ENCODE data around the gene TIAM2. TPM values are rescaled to one million over a fixed set of nuclear protein-coding genes. Genes with fewer than 3 reads are reported as not detected.

TIAM2 gene
- total and polyA plus RNA-seq, 2 donors (not counting 3 experiments of a cell fraction or from before 2014, with no cell fraction given) = 9.6 to 18.5 TPM

DNA sequence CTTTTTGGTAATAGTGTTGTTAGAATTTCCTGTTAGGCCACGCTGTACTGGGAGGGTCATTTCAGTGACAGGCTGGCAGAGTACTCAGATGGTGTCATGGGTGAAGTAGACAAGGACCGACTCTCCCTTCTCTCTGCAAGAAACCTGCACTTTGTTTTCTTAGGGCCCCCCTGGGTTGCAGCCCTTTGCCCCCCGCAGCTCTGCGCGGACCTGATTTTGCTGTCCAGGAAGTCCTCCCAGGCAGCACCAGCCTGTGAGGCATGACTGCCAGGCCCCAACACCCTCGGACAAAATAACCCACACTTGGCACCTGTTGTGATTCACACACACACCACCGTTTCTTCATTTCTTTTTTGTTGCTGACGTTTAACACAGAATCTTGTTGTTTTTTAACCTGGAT, 246.9 kb downstream of the TIAM2 start:
- BruUV-seq (replicated peaks) = no TSS peak
- no peaks in the 10 kb centered on the region for H3K9me3 ChIP-seq (replicated peaks; ENCODE audit: control insufficient read depth, insufficient read depth, low read length)
- no peaks in the 10 kb centered on the region for H3K4me1 ChIP-seq (ENCODE audit: control insufficient read depth, extremely low read depth, insufficient read depth, low read length)
- DNase-seq (ENCODE audit: low read depth, low spot score) = no peak
- no peaks in the 10 kb centered on the region for H3K27me3 ChIP-seq (ENCODE audit: control insufficient read depth in 2 of 2, insufficient read depth in 2 of 2, low read length in 2 of 2)
- no peaks in the 10 kb centered on the region for H4K20me1 ChIP-seq (replicated peaks; ENCODE audit: control insufficient read depth, extremely low read depth, insufficient read depth, low read length)
- H3K79me2 ChIP-seq (ENCODE audit: control insufficient read depth, insufficient read depth, low read length) = no peaks in the 10 kb centered on the region
- no peaks in the 10 kb centered on the region for H3K9me1 ChIP-seq (replicated peaks; ENCODE audit: control insufficient read depth, extremely low read depth, insufficient read depth, low read length)
- intact Hi-C loops (cut with micrococcal nuclease) = no loop called here
- no peak overlapping the region for H3K27ac ChIP-seq (ENCODE audit: insufficient read depth, low read depth, low read length)
- CTCF ChIA-PET = interaction anchor here (3.5 kb wide), 1 partner anchor 64 kb away, joined by 16 read pairs; no protein-coding TSS in a partner anchor
- POLR2A ChIA-PET = no interaction called here
- no peak for FAIRE-seq
- dilution Hi-C loops (cut with MboI; ENCODE audit: extremely low pct_ligation_motif_present, low sequenced_read_pairs) = no loop called here
- no peak overlapping the region for H3K4me3 ChIP-seq (replicated peaks in 1 of 3; ENCODE audit: insufficient read depth in 1 of 3, low read depth in 1 of 3, low read length in 3 of 3)
- TF ChIP-seq FOS (IDR thresholded peaks at IDR 0.05; ENCODE audit: borderline replicate concordance, insufficient read depth, low read length) (no peak), MAX (IDR thresholded peaks at IDR 0.05; ENCODE audit: insufficient read depth, insufficient read length) (no peak), POLR2A (IDR thresholded peaks at IDR 0.05; ENCODE audit: low read depth, low read length) (no peak), EZH2 (IDR thresholded peaks at IDR 0.05; ENCODE audit: borderline replicate concordance, low read depth, low read length, severe bottlenecking) (no peak), JUN (IDR thresholded peaks at IDR 0.05; ENCODE audit: borderline replicate concordance, insufficient read depth, insufficient read length, low read depth) (no peak), MYC (IDR thresholded peaks at IDR 0.05; ENCODE audit: low read depth, low read length) (no peak), POLR2AphosphoS5 (IDR thresholded peaks at IDR 0.05; ENCODE audit: insufficient read depth, low read depth, low read length) (no peak), GATA2 (IDR thresholded peaks at IDR 0.05; ENCODE audit: insufficient read depth, insufficient read length, low read depth, low read length) (no peak)
- TF ChIP-seq, protein P1, sequence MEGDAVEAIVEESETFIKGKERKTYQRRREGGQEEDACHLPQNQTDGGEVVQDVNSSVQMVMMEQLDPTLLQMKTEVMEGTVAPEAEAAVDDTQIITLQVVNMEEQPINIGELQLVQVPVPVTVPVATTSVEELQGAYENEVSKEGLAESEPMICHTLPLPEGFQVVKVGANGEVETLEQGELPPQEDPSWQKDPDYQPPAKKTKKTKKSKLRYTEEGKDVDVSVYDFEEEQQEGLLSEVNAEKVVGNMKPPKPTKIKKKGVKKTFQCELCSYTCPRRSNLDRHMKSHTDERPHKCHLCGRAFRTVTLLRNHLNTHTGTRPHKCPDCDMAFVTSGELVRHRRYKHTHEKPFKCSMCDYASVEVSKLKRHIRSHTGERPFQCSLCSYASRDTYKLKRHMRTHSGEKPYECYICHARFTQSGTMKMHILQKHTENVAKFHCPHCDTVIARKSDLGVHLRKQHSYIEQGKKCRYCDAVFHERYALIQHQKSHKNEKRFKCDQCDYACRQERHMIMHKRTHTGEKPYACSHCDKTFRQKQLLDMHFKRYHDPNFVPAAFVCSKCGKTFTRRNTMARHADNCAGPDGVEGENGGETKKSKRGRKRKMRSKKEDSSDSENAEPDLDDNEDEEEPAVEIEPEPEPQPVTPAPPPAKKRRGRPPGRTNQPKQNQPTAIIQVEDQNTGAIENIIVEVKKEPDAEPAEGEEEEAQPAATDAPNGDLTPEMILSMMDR (IDR thresholded peaks at IDR 0.05; ENCODE audit: extremely low read depth in 1 of 2, insufficient read depth in 1 of 2, low read depth in 1 of 2, low read length in 2 of 2) = no peak
- no peak overlapping the region for H2AFZ ChIP-seq (ENCODE audit: low read depth, low read length)
- no peak overlapping the region for H3K4me2 ChIP-seq (ENCODE audit: insufficient read depth, low read length)
- H3K36me3 ChIP-seq (ENCODE audit: control insufficient read depth in 2 of 2, extremely low read depth in 1 of 2, insufficient read depth in 2 of 2, low read length in 2 of 2) = peaks cover 3% of the 10 kb centered on the region in 2 experiments
- no peak overlapping the region for H3K9ac ChIP-seq (replicated peaks; ENCODE audit: extremely low read depth, insufficient read depth, low read length)

All from endothelial cell of umbilical vein (primary cell).